SK-N-SH treated with all-trans-retinoic acid at 6 μM for 48 hours (cell line): ENCODE data around the gene CUL2.

Experiments used
- CREB5 ChIP-seq: fragments of 250-450 bp; sonication (Bioruptor Pico); IDR thresholded peaks from 2 replicates; pipeline ENCODE4 v1.5.1; 2020; ENCODE audit warnings: low read depth, mild to moderate bottlenecking, moderate library complexity
- CSDC2 ChIP-seq: fragments of 250-450 bp; sonication (Bioruptor Pico); IDR thresholded peaks from 2 replicates; pipeline ENCODE4 v1.5.0; 2020; ENCODE audit warnings: mild to moderate bottlenecking, moderate library complexity
- OSR1 ChIP-seq: fragments of 250-450 bp; sonication (Bioruptor Pico); IDR thresholded peaks from 2 replicates; pipeline ENCODE4 v1.8.0; 2022; ENCODE audit warnings: moderate library complexity, mild to moderate bottlenecking, inconsistent platforms
- TF ChIP-seq, protein P1 (sequence below): fragments of 250-450 bp; sonication (Bioruptor Pico); IDR thresholded peaks from 2 replicates; pipeline ENCODE4 v1.8.0; 2020; ENCODE audit warnings: mild to moderate bottlenecking, moderate library complexity, borderline replicate concordance
- TF ChIP-seq, protein P2 (sequence below): fragments of 250-450 bp; sonication (Bioruptor Pico); IDR thresholded peaks from 2 replicates; pipeline ENCODE4 v1.5.1; 2021; ENCODE audit warnings: mild to moderate bottlenecking, moderate library complexity

DNA sequence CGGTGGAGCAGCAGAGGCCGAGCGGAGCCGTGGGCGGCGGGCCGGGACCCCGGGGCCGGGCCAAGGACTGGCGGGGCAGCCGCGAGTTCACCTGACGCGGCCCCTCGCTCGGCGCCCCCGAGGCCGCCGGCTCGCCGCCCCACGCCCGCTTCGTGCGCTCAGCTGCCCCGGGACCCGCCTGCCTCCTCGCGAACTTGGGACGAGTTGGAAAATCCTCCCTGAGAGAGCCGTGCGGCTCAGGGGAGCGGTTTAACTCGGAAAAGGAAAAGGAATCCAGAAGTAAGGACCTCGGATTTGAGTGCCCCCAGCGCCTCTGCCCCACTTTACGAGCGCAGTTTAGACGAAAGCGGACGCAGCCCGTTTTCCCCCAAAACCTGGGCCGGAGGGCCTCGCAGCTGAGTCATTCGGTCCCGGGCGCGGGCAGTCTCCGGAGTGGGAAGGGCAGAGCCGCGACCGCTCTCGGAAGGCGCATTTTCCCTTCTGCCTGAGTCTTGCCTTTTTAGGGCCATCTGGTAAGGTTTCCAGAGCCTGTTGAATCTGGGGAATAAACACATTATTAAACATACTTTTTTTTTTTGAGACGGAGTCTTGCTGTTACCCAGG is 37.2 kb upstream of the CUL2 start:
- TF ChIP-seq, protein P1, sequence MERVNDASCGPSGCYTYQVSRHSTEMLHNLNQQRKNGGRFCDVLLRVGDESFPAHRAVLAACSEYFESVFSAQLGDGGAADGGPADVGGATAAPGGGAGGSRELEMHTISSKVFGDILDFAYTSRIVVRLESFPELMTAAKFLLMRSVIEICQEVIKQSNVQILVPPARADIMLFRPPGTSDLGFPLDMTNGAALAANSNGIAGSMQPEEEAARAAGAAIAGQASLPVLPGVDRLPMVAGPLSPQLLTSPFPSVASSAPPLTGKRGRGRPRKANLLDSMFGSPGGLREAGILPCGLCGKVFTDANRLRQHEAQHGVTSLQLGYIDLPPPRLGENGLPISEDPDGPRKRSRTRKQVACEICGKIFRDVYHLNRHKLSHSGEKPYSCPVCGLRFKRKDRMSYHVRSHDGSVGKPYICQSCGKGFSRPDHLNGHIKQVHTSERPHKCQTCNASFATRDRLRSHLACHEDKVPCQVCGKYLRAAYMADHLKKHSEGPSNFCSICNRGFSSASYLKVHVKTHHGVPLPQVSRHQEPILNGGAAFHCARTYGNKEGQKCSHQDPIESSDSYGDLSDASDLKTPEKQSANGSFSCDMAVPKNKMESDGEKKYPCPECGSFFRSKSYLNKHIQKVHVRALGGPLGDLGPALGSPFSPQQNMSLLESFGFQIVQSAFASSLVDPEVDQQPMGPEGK: no peak
- TF ChIP-seq CSDC2 (no peak), OSR1 (CRISPR knock-in tag) (no peak), CREB5 (CRISPR knock-in tag) (0 out of 2 replicates have a peak, but pooled peaks have one; percentile 39)
- TF ChIP-seq, protein P2, sequence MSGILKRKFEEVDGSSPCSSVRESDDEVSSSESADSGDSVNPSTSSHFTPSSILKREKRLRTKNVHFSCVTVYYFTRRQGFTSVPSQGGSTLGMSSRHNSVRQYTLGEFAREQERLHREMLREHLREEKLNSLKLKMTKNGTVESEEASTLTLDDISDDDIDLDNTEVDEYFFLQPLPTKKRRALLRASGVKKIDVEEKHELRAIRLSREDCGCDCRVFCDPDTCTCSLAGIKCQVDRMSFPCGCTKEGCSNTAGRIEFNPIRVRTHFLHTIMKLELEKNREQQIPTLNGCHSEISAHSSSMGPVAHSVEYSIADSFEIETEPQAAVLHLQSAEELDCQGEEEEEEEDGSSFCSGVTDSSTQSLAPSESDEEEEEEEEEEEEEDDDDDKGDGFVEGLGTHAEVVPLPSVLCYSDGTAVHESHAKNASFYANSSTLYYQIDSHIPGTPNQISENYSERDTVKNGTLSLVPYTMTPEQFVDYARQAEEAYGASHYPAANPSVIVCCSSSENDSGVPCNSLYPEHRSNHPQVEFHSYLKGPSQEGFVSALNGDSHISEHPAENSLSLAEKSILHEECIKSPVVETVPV (CRISPR knock-in tag): no peak
